Measurements from ENCODE around the gene PPFIBP1. TPM values are rescaled to one million over a fixed set of nuclear protein-coding genes. Genes with fewer than 3 reads are reported as not detected.

The PPFIBP1 gene
- total and polyA plus RNA-seq, 2 of the 8 experiments (the other 6 are each of a cell fraction or from before 2014, with no cell fraction given), result 7.7 to 31.3 TPM

GRCh38 chr12:27646149-27646548, 122.1 kb downstream of the PPFIBP1 start:
- no peak overlapping the region for H3K56ac ChIP-seq (replicated peaks; ENCODE audit: insufficient read length, low read depth, low read length)
- no peak overlapping the region for H2BK15ac ChIP-seq (ENCODE audit: low read length)
- no peak overlapping the region for H3K4me2 ChIP-seq (ENCODE audit: insufficient read depth in 1 of 2, low read depth in 2 of 2, low read length in 2 of 2)
- H2BK12ac ChIP-seq (ENCODE audit: low read depth, low read length), result no peak overlapping the region
- no peak overlapping the region for H2BK5ac ChIP-seq (ENCODE audit: low read depth, low read length)
- CTCF ChIA-PET (ENCODE audit: partially characterized antibody), result interaction anchor here (1.3 kb wide), 1 partner anchor 298 kb away, joined by 4 read pairs; no protein-coding TSS in a partner anchor
- H3K79me1 ChIP-seq (ENCODE audit: low read depth, low read length), result no peaks in the 10 kb centered on the region
- H3K9ac ChIP-seq (replicated peaks in 1 of 4; ENCODE audit: extremely low read depth in 1 of 4, low read depth in 3 of 4, low read length in 3 of 4), result no peak overlapping the region
- H3K4me3 ChIP-seq (ENCODE audit: extremely low read depth in 1 of 4, insufficient read depth in 2 of 4, low read depth in 3 of 4, low read length in 4 of 4), result no peak overlapping the region
- H4K8ac ChIP-seq (ENCODE audit: extremely low read depth, insufficient read depth, low read length), result no peak overlapping the region
- H4K5ac ChIP-seq (ENCODE audit: insufficient read length, low read depth, low read length), result no peak overlapping the region
- H2AK5ac ChIP-seq (ENCODE audit: low read depth, low read length), result no peak overlapping the region
- whole genome bisulfite sequencing, 2 experiments (ENCODE audit: extremely low coverage in 1 of 2, insufficient coverage in 1 of 2, insufficient read length in 1 of 2, insufficient replicate concordance in 2 of 2, low coverage in 1 of 2, low lambda C conversion rate in 2 of 2, missing lambda C conversion rate in 1 of 2), result 67% methylated on average over 1 of the region's 2 CpGs; no CpG with 5 or more reads in 1 of the 2 experiments
- no peaks in the 10 kb centered on the region for H3K79me2 ChIP-seq (ENCODE audit: control insufficient read depth in 1 of 2, insufficient read depth in 2 of 2, low read length in 2 of 2)
- no peaks in the 10 kb centered on the region for H3K27me3 ChIP-seq (replicated peaks in 1 of 4; ENCODE audit: control insufficient read depth in 3 of 4, extremely low read depth in 1 of 4, insufficient read depth in 3 of 4, low read length in 3 of 4)
- H3K23me2 ChIP-seq (ENCODE audit: low read depth, low read length), result no peaks in the 10 kb centered on the region
- no peak overlapping the region for H2BK20ac ChIP-seq (ENCODE audit: low read length)
- no peaks in the 10 kb centered on the region for H3K9me3 ChIP-seq (ENCODE audit: insufficient read depth in 2 of 2, low read depth in 1 of 2, low read length in 1 of 2)
- FAIRE-seq, result no peak
- H3K18ac ChIP-seq (ENCODE audit: extremely low read depth, low read length), result no peak overlapping the region
- no peak overlapping the region for H3K14ac ChIP-seq (ENCODE audit: insufficient read length)
- H2AFZ ChIP-seq (ENCODE audit: low read length), result no peak overlapping the region
- H4K20me1 ChIP-seq (replicated peaks in 1 of 2; ENCODE audit: control insufficient read depth in 1 of 2, insufficient read depth in 2 of 2, low read length in 2 of 2), result no peaks in the 10 kb centered on the region
- H3K36me3 ChIP-seq (ENCODE audit: control insufficient read depth in 2 of 4, insufficient read depth in 4 of 4, low read length in 3 of 4), result no peaks in the 10 kb centered on the region
- no peak overlapping the region for H2BK120ac ChIP-seq (replicated peaks; ENCODE audit: low read depth, low read length)
- H3K4ac ChIP-seq (replicated peaks; ENCODE audit: insufficient read length, low read depth, low read length), result no peak overlapping the region
- no peak overlapping the region for H3K27ac ChIP-seq (ENCODE audit: low read depth, low read length)
- H3K23ac ChIP-seq (ENCODE audit: insufficient read length), result no peak overlapping the region
- POLR2A ChIA-PET (ENCODE audit: partially characterized antibody), result no interaction called here
- H3K4me1 ChIP-seq (replicated peaks in 1 of 4; ENCODE audit: control insufficient read depth in 3 of 4, insufficient read depth in 4 of 4, low read length in 3 of 4), result no peaks in the 10 kb centered on the region
- no peak overlapping the region for H4K91ac ChIP-seq (replicated peaks; ENCODE audit: insufficient read length, low read length)
- DNase-seq (ENCODE audit: low read depth in 1 of 2, low spot score in 2 of 2), result no peak
- TF ChIP-seq TBP (IDR thresholded peaks at IDR 0.05; ENCODE audit: low read depth, low read length) (no peak), JUN (IDR thresholded peaks at IDR 0.05; ENCODE audit: low read depth, low read length) (no peak), TEAD4 (IDR thresholded peaks at IDR 0.05; ENCODE audit: low read depth, low read length) (no peak), POLR2AphosphoS5 (IDR thresholded peaks at IDR 0.05; ENCODE audit: low read depth, low read length) (no peak), RXRA (IDR thresholded peaks at IDR 0.05; ENCODE audit: insufficient read depth, low read depth, low read length) (no peak), TCF12 (IDR thresholded peaks at IDR 0.05; ENCODE audit: low read depth, low read length) (no peak), EZH2 (IDR thresholded peaks at IDR 0.05; ENCODE audit: low read depth, low read length, severe bottlenecking) (no peak)

Data from H1 (cell line).